Subcutaneous abdominal adipose tissue (tissue), 5 donors: Measurements from ENCODE around the gene SETD5.
A peak's percentile ranks its signal among the peaks of the same experiment; 100 is the strongest.

Experiments
- H3K27ac ChIP-seq: one replicate; pipeline ENCODE4 v1.7.0; 2013; ENCODE audit warnings: low read depth, mild to moderate bottlenecking, inconsistent platforms, low read length, moderate library complexity
- H3K27me3 ChIP-seq, 5 donors: one replicate each; pipeline ENCODE4 v1.7.0; 2013; ENCODE audit warnings: low read length in 5 of 5, inconsistent platforms in 1 of 5; ENCODE audit not compliant: control insufficient read depth in 5 of 5, insufficient read depth in 4 of 5
- H3K36me3 ChIP-seq, 5 donors: one replicate each; pipeline ENCODE4 v1.7.0; 2013; ENCODE audit warnings: low read length in 5 of 5; ENCODE audit not compliant: control insufficient read depth in 5 of 5, insufficient read depth in 5 of 5
- H3K4me1 ChIP-seq, 5 donors: one replicate each; pipeline ENCODE4 v1.7.0; 2013; ENCODE audit warnings: low read length in 5 of 5, mild to moderate bottlenecking in 3 of 5, moderate library complexity in 1 of 5; ENCODE audit not compliant: control insufficient read depth in 5 of 5, insufficient read depth in 5 of 5
- H3K4me3 ChIP-seq, 5 donors: one replicate each; pipeline ENCODE4 v1.7.0; 2013; ENCODE audit warnings: low read length in 5 of 5, low read depth in 1 of 5
- H3K9ac ChIP-seq, 5 donors: one replicate each; pipeline ENCODE4 v1.7.0; 2013; ENCODE audit warnings: low read length in 5 of 5, mild to moderate bottlenecking in 4 of 5, moderate library complexity in 3 of 5
- H3K9me3 ChIP-seq, 5 donors: one replicate each; pipeline ENCODE4 v1.7.0; 2013; ENCODE audit warnings: low read length in 5 of 5; ENCODE audit not compliant: control insufficient read depth in 5 of 5
- donor health status: healthy.
- donor health status: healthy.
- donor health status: healthy.
- donor health status: healthy.
- donor health status: healthy.

The SETD5 gene

GRCh38 chr3:9420850-9421549 is 23.6 kb downstream of the SETD5 start:
- H3K9me3 ChIP-seq, result no peaks in the 10 kb centered on the region
- H3K27me3 ChIP-seq, result no peaks in the 10 kb centered on the region
- no peak overlapping the region for H3K9ac ChIP-seq
- H3K4me1 ChIP-seq, result peaks cover 0 to 29% (median 21%) of the 10 kb centered on the region in 5 donors
- no peak overlapping the region for H3K27ac ChIP-seq
- H3K36me3 ChIP-seq, result peaks cover 0 to 9% (median 2%) of the 10 kb centered on the region in 5 donors
- no peak overlapping the region for H3K4me3 ChIP-seq

- peak overlapping the region in 1 of 5 donors; percentile 25 for H3K4me3 ChIP-seq
- no peaks in the 10 kb centered on the region for H3K9me3 ChIP-seq
- peaks cover 5 to 20% (median 12%) of the 10 kb centered on the region in 5 donors for H3K36me3 ChIP-seq
- H3K4me1 ChIP-seq, result peaks cover 0 to 20% (median 14%) of the 10 kb centered on the region in 5 donors
- H3K27me3 ChIP-seq, result no peaks in the 10 kb centered on the region
- peak overlapping the region in 4 of 5 donors; percentile 30 to 74 (median 43) for H3K9ac ChIP-seq
- peak overlapping the region; percentile 83 for H3K27ac ChIP-seq
Observed at GRCh38 chr3:9422712-9423424, 25.5 kb downstream of the SETD5 start.

- Histone ChIP-seq H3K9me3 (no peaks in the 10 kb centered on the region), H3K27ac (no peak overlapping the region), H3K36me3 (peaks cover 56 to 70% (median 58%) of the 10 kb centered on the region in 5 donors), H3K4me1 (peaks cover 0 to 5% (median 2%) of the 10 kb centered on the region in 5 donors), H3K27me3 (no peaks in the 10 kb centered on the region), H3K4me3 (no peak overlapping the region), H3K9ac (no peak overlapping the region)
Observed at GRCh38 chr3:9428411-9428810, 31.0 kb downstream of the SETD5 start.

- Histone ChIP-seq H3K4me1 (no peaks in the 10 kb centered on the region), H3K27ac (no peak overlapping the region), H3K36me3 (peaks cover 77 to 88% (median 81%) of the 10 kb centered on the region in 5 donors), H3K4me3 (no peak overlapping the region), H3K27me3 (no peaks in the 10 kb centered on the region), H3K9ac (no peak overlapping the region), H3K9me3 (no peaks in the 10 kb centered on the region)
Observed at GRCh38 chr3:9430733-9431132, 33.3 kb downstream of the SETD5 start.

GRCh38 chr3:9433627-9434521 is 36.5 kb downstream of the SETD5 start:
- Histone ChIP-seq H3K9ac (no peak overlapping the region), H3K36me3 (peaks cover 86 to 98% (median 92%) of the 10 kb centered on the region in 5 donors), H3K27ac (no peak overlapping the region), H3K4me3 (no peak overlapping the region), H3K27me3 (no peaks in the 10 kb centered on the region), H3K9me3 (no peaks in the 10 kb centered on the region), H3K4me1 (no peaks in the 10 kb centered on the region)

- Histone ChIP-seq H3K4me3 (no peak overlapping the region), H3K27ac (no peak overlapping the region), H3K9ac (no peak overlapping the region), H3K9me3 (no peaks in the 10 kb centered on the region), H3K4me1 (no peaks in the 10 kb centered on the region), H3K27me3 (no peaks in the 10 kb centered on the region), H3K36me3 (peaks cover 81 to 98% (median 92%) of the 10 kb centered on the region in 5 donors)
Observed at GRCh38 chr3:9435316-9435715, 37.9 kb downstream of the SETD5 start.

GRCh38 chr3:9439331-9439730 is 41.9 kb downstream of the SETD5 start:
- Histone ChIP-seq H3K36me3 (peaks cover 75 to 98% (median 94%) of the 10 kb centered on the region in 5 donors), H3K9ac (no peak overlapping the region), H3K9me3 (no peaks in the 10 kb centered on the region)

GRCh38 chr3:9441501-9442221 is 44.2 kb downstream of the SETD5 start:
- no peak overlapping the region for H3K4me3 ChIP-seq
- H3K9ac ChIP-seq, result no peak overlapping the region
- no peak overlapping the region for H3K27ac ChIP-seq
- H3K27me3 ChIP-seq, result no peaks in the 10 kb centered on the region
- H3K4me1 ChIP-seq, result no peaks in the 10 kb centered on the region
- H3K36me3 ChIP-seq, result peaks cover 65 to 94% (median 89%) of the 10 kb centered on the region in 5 donors
- no peaks in the 10 kb centered on the region for H3K9me3 ChIP-seq

More at GRCh38 chr3:9439331-9439730, 41.9 kb downstream of the SETD5 start:
- H3K4me1 ChIP-seq, result no peaks in the 10 kb centered on the region
- no peaks in the 10 kb centered on the region for H3K27me3 ChIP-seq
- no peak overlapping the region for H3K27ac ChIP-seq
- no peak overlapping the region for H3K4me3 ChIP-seq

GRCh38 chr3:9448071-9448470 is 50.7 kb downstream of the SETD5 start:
- no peaks in the 10 kb centered on the region for H3K27me3 ChIP-seq
- peaks cover 67 to 88% (median 79%) of the 10 kb centered on the region in 5 donors for H3K36me3 ChIP-seq
- H3K9me3 ChIP-seq, result no peaks in the 10 kb centered on the region
- no peak overlapping the region for H3K4me3 ChIP-seq
- no peak overlapping the region for H3K9ac ChIP-seq
- no peak overlapping the region for H3K27ac ChIP-seq
- H3K4me1 ChIP-seq, result peaks cover 0 to 2% (median 0%) of the 10 kb centered on the region in 5 donors
